GM10248 (cell line): ENCODE measurements around the gene VHLL.
"Not testable (repeated sequence)": the region's sequence is repeated elsewhere in the genome, so short reads cannot be mapped to it uniquely, and the experiment has no call there.

ENCODE experiments used
- CTCF ChIA-PET: fragments of 300-600 bp; sonication (Branson Sonifier 250); formaldehyde crosslinking; extraction: SDS; loops from one replicate; lab custom pipeline; 2021; ENCODE audit warnings: antibody characterized with exemption; lab: Yijun Ruan, JAX
- POLR2A ChIA-PET: fragments of 350-650 bp; sonication (Branson Sonifier 250); formaldehyde crosslinking; extraction: SDS; loops from one replicate; lab custom pipeline; 2020; ENCODE audit warnings: antibody characterized with exemption; lab: Yijun Ruan, JAX
- DNase-seq: peaks from one replicate; pipeline ENCODE4 v3.0.0; 2012; ENCODE audit errors: extremely low spot score
- TF ChIP-seq, protein P1 (sequence below): IDR thresholded peaks from 2 replicates; pipeline ENCODE4 v1.5.1; 2012; ENCODE audit warnings: mild to moderate bottlenecking, low read depth; ENCODE audit errors: extremely low read depth, missing control alignments, control extremely low read depth

The VHLL gene

DNA sequence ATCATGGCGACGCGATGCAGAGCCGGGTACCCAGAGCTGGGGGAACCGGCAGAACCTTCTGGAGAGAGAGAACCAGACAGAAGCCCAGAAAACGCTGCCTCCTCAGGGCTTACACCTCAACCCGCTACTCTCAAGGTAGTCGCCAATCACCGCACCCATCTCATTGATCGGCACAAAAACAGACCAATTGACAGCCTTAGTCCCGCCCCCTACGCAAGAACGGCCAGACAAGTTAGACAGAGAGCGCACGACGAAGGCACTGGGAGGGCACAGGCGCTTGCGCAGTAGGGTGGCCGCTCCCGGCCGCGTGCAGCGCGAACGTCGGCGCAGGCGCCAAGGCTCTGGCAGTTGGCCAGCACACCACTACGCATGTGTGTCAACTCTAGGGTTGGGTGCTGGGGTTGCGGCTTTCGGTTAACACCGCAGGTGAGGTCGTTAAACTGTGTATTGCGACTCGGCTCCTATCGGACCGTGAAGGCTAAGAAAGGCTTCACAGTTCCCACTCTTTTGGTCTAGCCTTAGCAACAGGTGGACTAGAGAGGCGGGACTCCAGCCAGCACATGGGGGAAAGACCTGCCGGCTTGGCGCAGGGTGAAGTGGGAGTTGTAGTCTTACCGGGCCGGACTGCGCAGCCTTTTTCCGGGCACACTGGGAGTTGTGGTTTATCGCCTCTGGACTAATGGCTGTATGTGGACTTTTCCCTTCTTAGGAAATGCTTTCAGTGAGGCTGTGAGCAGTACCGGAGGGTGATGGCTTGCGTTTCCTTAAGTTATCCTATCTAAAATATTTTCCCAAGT, 39.3 kb upstream of the VHLL start, which contains the start of the genes CCT3 and TSACC:
Gene CCT3, minus strand, starts transcription at position 113 of the 797 bp plus-strand sequence. Its CDS starts 108 bp downstream, at position 5.
Gene TSACC, plus strand, starts transcription at position 347 of the 797 bp plus-strand sequence. CDS start 1,232 bp downstream, outside the sequence.
- ChIA-PET CTCF (interaction anchor here (0.9 to 2.6 kb wide), 4 partner anchors 13 to 243 kb away, joined by 3 to 11 read pairs (median 4); no protein-coding TSS in a partner anchor), POLR2A (no interaction called here)
- DNase-seq, result peak; percentile 98
- TF ChIP-seq, protein P1, sequence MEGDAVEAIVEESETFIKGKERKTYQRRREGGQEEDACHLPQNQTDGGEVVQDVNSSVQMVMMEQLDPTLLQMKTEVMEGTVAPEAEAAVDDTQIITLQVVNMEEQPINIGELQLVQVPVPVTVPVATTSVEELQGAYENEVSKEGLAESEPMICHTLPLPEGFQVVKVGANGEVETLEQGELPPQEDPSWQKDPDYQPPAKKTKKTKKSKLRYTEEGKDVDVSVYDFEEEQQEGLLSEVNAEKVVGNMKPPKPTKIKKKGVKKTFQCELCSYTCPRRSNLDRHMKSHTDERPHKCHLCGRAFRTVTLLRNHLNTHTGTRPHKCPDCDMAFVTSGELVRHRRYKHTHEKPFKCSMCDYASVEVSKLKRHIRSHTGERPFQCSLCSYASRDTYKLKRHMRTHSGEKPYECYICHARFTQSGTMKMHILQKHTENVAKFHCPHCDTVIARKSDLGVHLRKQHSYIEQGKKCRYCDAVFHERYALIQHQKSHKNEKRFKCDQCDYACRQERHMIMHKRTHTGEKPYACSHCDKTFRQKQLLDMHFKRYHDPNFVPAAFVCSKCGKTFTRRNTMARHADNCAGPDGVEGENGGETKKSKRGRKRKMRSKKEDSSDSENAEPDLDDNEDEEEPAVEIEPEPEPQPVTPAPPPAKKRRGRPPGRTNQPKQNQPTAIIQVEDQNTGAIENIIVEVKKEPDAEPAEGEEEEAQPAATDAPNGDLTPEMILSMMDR, result no peak

DNA sequence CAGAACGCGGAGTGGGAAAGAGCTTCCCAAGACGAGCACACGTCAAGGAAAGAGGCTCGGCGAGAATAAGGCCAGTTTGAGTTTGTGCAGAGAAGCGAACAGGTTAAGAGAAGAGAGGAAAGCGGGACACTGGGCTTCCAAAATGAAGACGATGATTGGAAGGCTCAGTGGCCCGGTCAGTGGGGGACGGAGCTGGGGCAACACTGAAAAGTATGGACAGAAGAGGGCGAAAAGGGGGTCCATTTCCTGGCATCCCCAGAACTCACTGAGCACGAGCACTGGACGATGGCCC, 38.7 kb upstream of the VHLL start:
- POLR2A ChIA-PET, result no interaction called here
- CTCF ChIA-PET, result interaction anchor here (0.9 to 2.6 kb wide), 6 partner anchors 12 to 247 kb away, joined by 3 to 11 read pairs (median 4); no protein-coding TSS in a partner anchor
- no peak for DNase-seq
- TF ChIP-seq, protein P1, result no peak

- ChIA-PET POLR2A (interaction anchor here (0.6 kb wide), 1 partner anchor 112 kb away, joined by 12 read pairs; no protein-coding TSS in a partner anchor), CTCF (interaction anchor here (0.9 to 2.6 kb wide), 7 partner anchors 11 to 247 kb away, joined by 3 to 11 read pairs (median 3); no protein-coding TSS in a partner anchor)
- TF ChIP-seq, protein P1, result no peak
- DNase-seq, result no peak
Measured at GRCh38 chr1:156337052-156337887, 38.2 kb upstream of the VHLL start.

- ChIA-PET POLR2A (interaction anchor here (0.6 to 1.0 kb wide), 2 partner anchors 54 to 111 kb away, joined by 3 to 12 read pairs; partner anchors contain the start of gene SMG5), CTCF (interaction anchor here (1.1 to 2.6 kb wide), 5 partner anchors 10 to 49 kb away, joined by 3 to 11 read pairs (median 4); no protein-coding TSS in a partner anchor)
- TF ChIP-seq, protein P1, result peak; percentile 5
- no peak for DNase-seq
Measured at GRCh38 chr1:156336242-156336641, 37.1 kb upstream of the VHLL start.

DNA sequence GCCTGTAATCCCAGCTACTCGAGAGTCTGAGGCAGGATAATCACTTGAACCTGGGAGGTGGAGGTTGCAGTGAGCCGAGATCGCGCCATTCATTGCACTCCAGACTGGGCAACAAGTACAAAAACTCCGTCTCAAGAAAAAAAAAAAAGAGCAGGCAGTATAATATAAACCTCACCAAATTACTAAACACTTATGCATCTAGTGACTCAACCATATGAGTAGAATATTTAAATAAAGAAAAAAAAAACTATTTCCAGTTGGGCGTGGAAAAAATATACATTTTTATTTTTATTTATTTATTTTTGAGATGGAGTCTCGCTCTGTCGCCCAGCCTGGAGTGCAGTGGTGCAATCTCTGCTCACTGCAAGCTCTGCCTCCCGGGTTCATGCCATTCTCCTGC, 24.1 kb upstream of the VHLL start:
- not testable (repeated sequence) for DNase-seq
- POLR2A ChIA-PET, result interaction anchor here (0.6 kb wide), 1 partner anchor 134 kb away, joined by 3 read pairs; no protein-coding TSS in a partner anchor
- CTCF ChIA-PET, result interaction anchor here (0.6 to 1.5 kb wide), 5 partner anchors 10 to 227 kb away, joined by 3 to 4 read pairs (median 4); no protein-coding TSS in a partner anchor

DNA sequence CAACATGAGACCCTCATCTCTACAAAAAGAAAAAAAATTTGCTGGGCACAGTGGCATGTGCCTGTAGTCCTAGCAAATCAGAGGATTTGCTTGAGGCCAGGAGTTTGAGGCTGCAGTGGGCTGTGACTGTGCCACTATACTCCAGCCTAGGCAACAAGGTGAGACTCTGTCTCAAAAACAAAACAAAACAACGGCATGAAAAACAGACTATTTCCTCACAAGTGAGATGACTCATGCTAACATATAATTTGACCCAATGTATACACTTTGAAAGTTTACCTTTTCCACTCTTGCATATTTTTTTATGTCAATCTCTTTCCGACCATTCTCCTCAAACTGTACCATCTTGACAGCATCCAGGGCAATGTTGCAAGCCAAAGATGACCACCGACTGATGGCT, 21.5 kb upstream of the VHLL start:
- DNase-seq, result no peak
- ChIA-PET POLR2A (no interaction called here), CTCF (interaction anchor here (0.9 to 4.5 kb wide), 9 partner anchors 10 to 230 kb away, joined by 3 to 23 read pairs (median 6); partner anchors contain the start of genes CCT3 and TSACC)
- TF ChIP-seq, protein P1, result no peak
